ENCODE data around the gene PPP3CA. TPM values are rescaled to one million over a fixed set of nuclear protein-coding genes. Genes with fewer than 3 reads are reported as not detected.

The PPP3CA gene
- total RNA-seq, 4 donors from 2014 or later: 19.0 to 39.6 (median 20.3) TPM

DNA sequence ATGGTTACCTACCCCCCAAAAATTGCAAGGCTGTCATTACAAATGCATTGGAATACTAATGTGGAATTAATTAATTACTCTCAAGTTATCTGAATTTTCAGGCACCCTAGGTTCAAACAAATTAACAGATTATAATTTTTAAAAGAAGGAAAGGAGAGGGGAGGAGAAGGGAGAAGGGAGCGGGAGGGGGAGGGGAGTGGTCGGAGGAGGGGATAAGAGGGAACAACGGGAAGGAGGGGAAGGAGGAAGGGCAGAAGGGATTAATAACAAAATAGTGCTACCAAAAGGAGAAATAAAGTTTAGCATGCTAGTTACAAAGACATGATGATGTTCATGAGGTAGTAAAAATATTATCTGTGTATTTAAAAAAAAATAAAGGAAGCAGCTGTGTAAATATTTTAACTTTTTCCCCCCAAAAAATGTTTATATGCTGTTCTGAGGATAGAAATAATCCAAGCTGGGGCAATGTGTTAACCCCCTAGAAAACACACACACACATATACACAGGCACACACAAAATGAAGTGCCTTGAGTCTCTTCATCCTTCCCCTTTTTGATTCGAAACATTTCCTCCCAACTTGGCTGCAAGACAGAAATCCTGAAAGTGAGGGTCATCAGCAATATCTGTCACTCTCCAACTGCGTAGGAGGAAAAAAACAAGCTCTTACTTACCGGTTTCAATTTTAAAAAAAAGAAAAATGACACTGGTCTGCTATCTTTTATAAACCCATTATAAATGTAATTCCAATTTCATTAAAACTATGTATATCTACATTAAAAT is 58.8 kb downstream of the PPP3CA start:
- Histone ChIP-seq H3K27ac (no peak overlapping the region), H3K4me1 (peaks cover 0 to 15% (median 5%) of the 10 kb centered on the region in 4 donors)

DNA sequence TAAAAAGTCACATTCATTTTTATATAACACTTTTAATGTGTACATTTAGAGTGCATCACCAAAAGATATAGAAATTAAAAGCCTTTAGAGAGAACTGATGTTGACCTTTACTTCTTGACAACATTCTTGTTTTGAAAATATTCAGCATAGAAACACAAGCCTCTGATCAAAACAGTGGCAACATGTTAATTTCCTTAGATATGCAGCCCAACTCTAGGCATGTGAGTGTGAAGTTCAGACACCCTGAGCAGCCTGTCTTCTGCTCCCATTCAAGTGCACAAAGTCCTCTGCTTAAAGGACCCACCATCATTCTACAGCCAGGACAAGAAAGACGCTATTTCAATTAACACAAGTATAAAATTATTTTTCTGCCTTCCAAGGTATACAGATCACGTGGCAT is 60.0 kb downstream of the PPP3CA start:
- no peak overlapping the region for H3K27ac ChIP-seq
- no peak for TF ChIP-seq POLR2A (IDR thresholded peaks at IDR 0.05)
- TF ChIP-seq CTCF (IDR thresholded peaks at IDR 0.05): no peak
- no peaks in the 10 kb centered on the region for H3K36me3 ChIP-seq
- DNase-seq: no peak
- peaks cover 0 to 15% (median 5%) of the 10 kb centered on the region in 4 donors for H3K4me1 ChIP-seq
- H3K4me3 ChIP-seq: no peak overlapping the region
- no peaks in the 10 kb centered on the region for H3K9me3 ChIP-seq
- no peaks in the 10 kb centered on the region for H3K27me3 ChIP-seq

More for the DNA sequence above, 58.8 kb downstream of the PPP3CA start:
- Histone ChIP-seq H3K9me3 (no peaks in the 10 kb centered on the region), H3K36me3 (no peaks in the 10 kb centered on the region), H3K27me3 (no peaks in the 10 kb centered on the region), H3K4me3 (no peak overlapping the region)
- DNase-seq: no peak
- TF ChIP-seq POLR2A (IDR thresholded peaks at IDR 0.05) (no peak), CTCF (IDR thresholded peaks at IDR 0.05) (no peak)

GRCh38 chr4:101286663-101287062 is 60.7 kb downstream of the PPP3CA start:
- Histone ChIP-seq H3K9me3 (no peaks in the 10 kb centered on the region), H3K27ac (no peak overlapping the region), H3K4me1 (peaks cover 0 to 15% (median 5%) of the 10 kb centered on the region in 4 donors), H3K4me3 (no peak overlapping the region), H3K36me3 (no peaks in the 10 kb centered on the region), H3K27me3 (no peaks in the 10 kb centered on the region)
- no peak for DNase-seq
- TF ChIP-seq POLR2A (IDR thresholded peaks at IDR 0.05) (no peak), CTCF (IDR thresholded peaks at IDR 0.05) (no peak)

- no peaks in the 10 kb centered on the region for H3K9me3 ChIP-seq
- DNase-seq: no peak
- TF ChIP-seq POLR2A (IDR thresholded peaks at IDR 0.05): no peak
- TF ChIP-seq CTCF (IDR thresholded peaks at IDR 0.05): no peak
- H3K27me3 ChIP-seq: no peaks in the 10 kb centered on the region
- H3K4me1 ChIP-seq: peaks cover 0 to 11% (median 5%) of the 10 kb centered on the region in 4 donors
- no peaks in the 10 kb centered on the region for H3K36me3 ChIP-seq
- peak overlapping the region in 1 of 4 donors; percentile 1 for H3K27ac ChIP-seq
- no peak overlapping the region for H3K4me3 ChIP-seq
Observed at GRCh38 chr4:101285985-101286384, 61.3 kb downstream of the PPP3CA start.

DNA sequence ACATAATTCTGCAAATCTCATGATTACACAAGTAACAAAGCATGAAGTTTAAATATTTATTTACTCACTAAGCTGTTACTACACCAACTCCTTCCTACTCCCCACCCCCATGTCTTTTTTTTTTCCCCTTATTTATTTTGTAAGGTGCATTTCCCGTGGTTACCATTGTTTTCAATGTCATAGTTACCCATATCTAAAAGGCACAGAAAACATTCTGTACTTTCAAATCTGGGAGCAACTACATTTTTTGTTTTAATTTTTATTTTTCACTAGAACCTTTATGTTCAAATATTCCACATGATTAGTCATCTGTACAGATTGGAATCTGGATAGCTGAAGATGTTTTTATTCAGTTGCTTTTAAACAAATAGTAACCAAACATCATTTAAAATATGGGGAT is 62.8 kb downstream of the PPP3CA start:
- Histone ChIP-seq H3K27ac (no peak overlapping the region), H3K4me3 (no peak overlapping the region), H3K27me3 (no peaks in the 10 kb centered on the region), H3K36me3 (no peaks in the 10 kb centered on the region), H3K4me1 (peaks cover 0 to 11% (median 5%) of the 10 kb centered on the region in 4 donors), H3K9me3 (no peaks in the 10 kb centered on the region)
- TF ChIP-seq CTCF (IDR thresholded peaks at IDR 0.05): no peak
- TF ChIP-seq POLR2A (IDR thresholded peaks at IDR 0.05): no peak
- DNase-seq: no peak

All from Peyer's patch (tissue), 4 donors.